GM18498 (cell line): ENCODE results near the gene PHF21B.

Experiments
- ATAC-seq: cut with Tn5 transposase; IDR thresholded peaks from one replicate; pipeline ENCODE4 v1.9.1; 2021; ENCODE audit warnings: mild to moderate bottlenecking, moderate library complexity; ENCODE audit not compliant: unreplicated experiment

The PHF21B gene

GRCh38 chr22:44992166-44992565 lies 17.6 kb downstream of the PHF21B start:
- no peak for ATAC-seq

GRCh38 chr22:44991218-44991617 lies 18.6 kb downstream of the PHF21B start:
- no peak for ATAC-seq

- no peak for ATAC-seq
These were observed 19.0 kb downstream of the PHF21B start for GRCh38 chr22:44990810-44991209.

- no peak for ATAC-seq
These were observed 19.5 kb downstream of the PHF21B start for GRCh38 chr22:44990328-44990727.

- ATAC-seq, result no peak
These were observed 21.1 kb downstream of the PHF21B start for GRCh38 chr22:44988671-44989070.

- ATAC-seq, result no peak
These were observed 22.9 kb downstream of the PHF21B start for GRCh38 chr22:44986926-44987325.

GRCh38 chr22:44985906-44986527 lies 23.8 kb downstream of the PHF21B start:
- ATAC-seq, result no peak

- no peak for ATAC-seq
These were observed 25.8 kb downstream of the PHF21B start for GRCh38 chr22:44983878-44984482.

GRCh38 chr22:44982445-44982844 lies 27.4 kb downstream of the PHF21B start:
- ATAC-seq, result no peak

- no peak for ATAC-seq
These were observed 27.9 kb downstream of the PHF21B start for GRCh38 chr22:44981857-44982256.

- no peak for ATAC-seq
These were observed 30.7 kb downstream of the PHF21B start for GRCh38 chr22:44979154-44979553.

- ATAC-seq, result no peak
These were observed 34.2 kb downstream of the PHF21B start for GRCh38 chr22:44975427-44976262.

GRCh38 chr22:44974454-44974853 lies 35.4 kb downstream of the PHF21B start:
- ATAC-seq, result no peak

GRCh38 chr22:44973829-44974228 lies 36.0 kb downstream of the PHF21B start:
- no peak for ATAC-seq

GRCh38 chr22:44972363-44973083 lies 37.3 kb downstream of the PHF21B start:
- ATAC-seq, result no peak

GRCh38 chr22:44971651-44972362 lies 38.0 kb downstream of the PHF21B start:
- no peak for ATAC-seq

GRCh38 chr22:44970291-44970690 lies 39.5 kb downstream of the PHF21B start:
- no peak for ATAC-seq

GRCh38 chr22:44969817-44970216 lies 40.0 kb downstream of the PHF21B start:
- no peak for ATAC-seq

- ATAC-seq, result no peak
These were observed 41.1 kb downstream of the PHF21B start for GRCh38 chr22:44968736-44969135.

- no peak for ATAC-seq
These were observed 44.6 kb downstream of the PHF21B start for GRCh38 chr22:44965171-44965570.

- ATAC-seq, result no peak
These were observed 45.1 kb downstream of the PHF21B start for GRCh38 chr22:44964722-44965078.
